Right lobe of liver (tissue), 6 donors: ENCODE data around the gene RNPEP. TPM values are rescaled to one million over a fixed set of nuclear protein-coding genes. Genes with fewer than 3 reads are reported as not detected.
A peak's percentile ranks its signal among the peaks of the same experiment; 100 is the strongest.

Experiments
- ATAC-seq, 4 donors: fragments of 200-7000 bp; cut with Tn5 transposase; one replicate each; pipeline ENCODE4 v1.9.1; 2020; ENCODE audit warnings: mild to moderate bottlenecking in 4 of 4, moderate library complexity in 4 of 4
- DNase-seq, 3 donors: peaks; one replicate each; pipeline ENCODE4 v3.0.0-alpha.2; 2020
- H3K27ac ChIP-seq, 3 donors: fragments of 200-600 bp; one replicate each; pipeline ENCODE4 v1.8.0; 2022
- H3K27me3 ChIP-seq, 2 donors: fragments of 200-600 bp; one replicate each; pipeline ENCODE4 v1.8.0; 2022
- H3K36me3 ChIP-seq, 4 donors: fragments of 200-600 bp; sonication (generic) in 1 of 4; one replicate each; pipeline versions ENCODE4 v1.5.1 to v1.8.0; 2017 to 2022; ENCODE audit warnings: control low read depth in 1 of 4
- H3K4me1 ChIP-seq, 4 donors: fragments of 200-600 bp; sonication (generic) in 1 of 4; one replicate each; pipeline versions ENCODE4 v1.5.1 to v1.8.0; 2017 to 2022; ENCODE audit warnings: control low read depth in 1 of 4
- H3K4me3 ChIP-seq, 3 donors: fragments of 200-600 bp; one replicate each; pipeline ENCODE4 v1.8.0; 2022
- H3K9me3 ChIP-seq, 4 donors: fragments of 200-600 bp; sonication (generic) in 1 of 4; one replicate each; pipeline versions ENCODE4 v1.5.1 to v1.8.0; 2017 to 2022; ENCODE audit warnings: control low read depth in 1 of 4
- CTCF ChIP-seq, 4 donors: fragments of 200-600 bp in 3 of 4; fragments of 450-650 bp in 1 of 4; IDR thresholded peaks; one replicate each; pipeline versions ENCODE4 v1.5.1 to v1.8.0; 2016 to 2022; ENCODE audit warnings: antibody characterized with exemption in 4 of 4, mild to moderate bottlenecking in 2 of 4
- POLR2A ChIP-seq: fragments of 450-650 bp; IDR thresholded peaks from one replicate; pipeline ENCODE4 v1.6.1; 2017; ENCODE audit warnings: antibody characterized with exemption, mild to moderate bottlenecking
- WGBS: methylation state at CpG from one replicate; pipeline ENCODE4 v1.1.6; 2018; ENCODE audit warnings: low coverage, low lambda C conversion rate; ENCODE audit not compliant: insufficient coverage; ENCODE audit errors: missing lambda C conversion rate; 5-methylcytosine and 5-hydroxymethylcytosine counted together
- intact Hi-C, 2 donors: fragments of 100-400 bp; cut with DNase I; formaldehyde crosslinking; loops; one replicate each; pipeline versions ENCODE4 v1.11.2 to v1.14.1; 2022
- total RNA-seq, 6 experiments: library from RNA; depleted of rRNA in 2 of 6; stranded (reverse); fragments of >200 nt in 2 of 6; fragmentation: NEBNext Ultra II Directional in 3 of 6; extraction: Animal tissue kit (Norgen Biotek cat#: 25700) in 3 of 6; gene quantifications; one replicate each; pipeline versions ENCODE4 v1.1.0 to v1.2.4, GENCODE V29; 2016 to 2023
- donor health status: DM: no; HTN: yes; CAD: no.
- donor health status: DM: no; HTN: no; CAD: no.
- donor health status: DM: no; HTN: no; CAD: no.
- donor health status: DM: no; HTN: yes; CAD: no.
- donor health status: DM: no; HTN: yes; CAD: no.

The RNPEP gene
- total RNA-seq, 6 experiments from 2014 or later, result 28.9 to 51.5 (median 41.3) TPM

- intact Hi-C loops, result loop anchor here (5.0 kb wide), 2 partner anchors 123 to 133 kb away; partner anchors contain the start of gene GPR37L1 (in 1 of the 2)
- Histone ChIP-seq H3K27me3 (no peaks in the 10 kb centered on the region), H3K4me3 (no peak overlapping the region), H3K36me3 (peaks cover 0 to 78% (median 34%) of the 10 kb centered on the region in 4 donors), H3K27ac (no peak overlapping the region), H3K4me1 (no peaks in the 10 kb centered on the region), H3K9me3 (no peaks in the 10 kb centered on the region)
- ATAC-seq (peak; percentile 81 to 91 (median 88)), DNase-seq (no peak)
- TF ChIP-seq CTCF (IDR thresholded peaks at IDR 0.05), result peak; percentile 64 to 72 (median 68)
- no peak for TF ChIP-seq POLR2A
- 49% methylated on average over 8 of the region's 16 CpGs for WGBS
These were observed 17.3 kb downstream of the RNPEP start for GRCh38 chr1:201999625-202000238.

GRCh38 chr1:202002507-202002906 is 20.1 kb downstream of the RNPEP start:
- intact Hi-C loops, result loop anchor here (5.0 kb wide), 2 partner anchors 120 to 130 kb away; partner anchors contain the start of gene GPR37L1 (in 1 of the 2)
- no peak for TF ChIP-seq CTCF (IDR thresholded peaks at IDR 0.05)
- no peak for TF ChIP-seq POLR2A
- Histone ChIP-seq H3K36me3 (peaks cover 0 to 66% (median 24%) of the 10 kb centered on the region in 4 donors), H3K4me1 (peaks cover 0 to 8% (median 0%) of the 10 kb centered on the region in 4 donors), H3K27me3 (no peaks in the 10 kb centered on the region), H3K4me3 (no peak overlapping the region), H3K9me3 (no peaks in the 10 kb centered on the region), H3K27ac (no peak overlapping the region)
- ATAC-seq, result no peak
- DNase-seq, result no peak
- 78% methylated on average over 5 of the region's 9 CpGs for WGBS

- no peak overlapping the region for H3K27ac ChIP-seq
- H3K36me3 ChIP-seq, result peaks cover 0 to 60% (median 18%) of the 10 kb centered on the region in 4 donors
- no peaks in the 10 kb centered on the region for H3K27me3 ChIP-seq
- DNase-seq (no peak), ATAC-seq (no peak)
- H3K9me3 ChIP-seq, result no peaks in the 10 kb centered on the region
- TF ChIP-seq POLR2A (no peak), CTCF (IDR thresholded peaks at IDR 0.05) (no peak)
- intact Hi-C loops, result loop anchor here (5.0 kb wide), 2 partner anchors 118 to 128 kb away; partner anchors contain the start of gene GPR37L1 (in 1 of the 2)
- no peak overlapping the region for H3K4me3 ChIP-seq
- H3K4me1 ChIP-seq, result peaks cover 0 to 10% (median 4%) of the 10 kb centered on the region in 4 donors
- 88% methylated on average over 4 of the region's 9 CpGs for WGBS
These were observed 22.3 kb downstream of the RNPEP start for GRCh38 chr1:202004711-202005110.

- WGBS, result 68% methylated on average over 2 of the region's 2 CpGs
- TF ChIP-seq POLR2A (no peak), CTCF (IDR thresholded peaks at IDR 0.05) (peak; percentile 35 to 59 (median 54))
- peaks cover 0 to 14% (median 5%) of the 10 kb centered on the region in 4 donors for H3K4me1 ChIP-seq
- no peaks in the 10 kb centered on the region for H3K27me3 ChIP-seq
- no peak overlapping the region for H3K4me3 ChIP-seq
- peaks cover 0 to 47% (median 12%) of the 10 kb centered on the region in 4 donors for H3K36me3 ChIP-seq
- no peaks in the 10 kb centered on the region for H3K9me3 ChIP-seq
- H3K27ac ChIP-seq, result no peak overlapping the region
- DNase-seq (no peak), ATAC-seq (no peak)
- intact Hi-C loops, result loop anchor here in 1 of 2 donors (2.0 kb wide), 1 partner anchor 113 kb away; no protein-coding TSS in a partner anchor
These were observed 23.5 kb downstream of the RNPEP start for GRCh38 chr1:202005958-202006357.
